HG03565 (cell line): Measurements from ENCODE around the gene USP7.
"Not testable (repeated sequence)": the region's sequence is repeated elsewhere in the genome, so short reads cannot be mapped to it uniquely, and the experiment has no call there.

Experiments used
- ATAC-seq: cut with Tn5 transposase; IDR thresholded peaks from one replicate; pipeline ENCODE4 v1.9.1; 2021; ENCODE audit warnings: mild to moderate bottlenecking, moderate library complexity; ENCODE audit not compliant: unreplicated experiment

Gene USP7

DNA sequence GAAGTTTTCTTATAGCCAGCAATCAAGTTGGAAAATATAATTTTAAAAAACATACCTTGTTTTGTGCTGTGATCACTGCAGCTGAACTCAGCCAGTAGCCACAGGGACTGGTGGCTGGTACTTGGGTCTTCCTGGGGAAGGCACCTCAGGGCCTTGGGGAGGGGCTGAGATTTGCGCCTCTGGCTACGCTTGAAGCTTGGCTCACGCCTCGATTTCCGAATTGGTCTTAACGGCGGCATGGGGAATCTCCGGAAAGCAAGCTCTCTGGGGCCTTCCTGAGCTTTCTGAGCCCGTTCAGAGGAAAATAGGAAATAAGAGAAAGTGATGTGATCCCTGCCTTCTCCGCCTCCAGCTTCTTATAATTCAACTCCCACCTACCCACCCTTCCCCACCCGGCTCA is 11.3 kb upstream of the USP7 start:
- no peak for ATAC-seq

- no peak for ATAC-seq
Observed at GRCh38 chr16:8972843-8973586, 9.3 kb upstream of the USP7 start.

- ATAC-seq: no peak
Observed at GRCh38 chr16:8971416-8971815, 7.7 kb upstream of the USP7 start.

DNA sequence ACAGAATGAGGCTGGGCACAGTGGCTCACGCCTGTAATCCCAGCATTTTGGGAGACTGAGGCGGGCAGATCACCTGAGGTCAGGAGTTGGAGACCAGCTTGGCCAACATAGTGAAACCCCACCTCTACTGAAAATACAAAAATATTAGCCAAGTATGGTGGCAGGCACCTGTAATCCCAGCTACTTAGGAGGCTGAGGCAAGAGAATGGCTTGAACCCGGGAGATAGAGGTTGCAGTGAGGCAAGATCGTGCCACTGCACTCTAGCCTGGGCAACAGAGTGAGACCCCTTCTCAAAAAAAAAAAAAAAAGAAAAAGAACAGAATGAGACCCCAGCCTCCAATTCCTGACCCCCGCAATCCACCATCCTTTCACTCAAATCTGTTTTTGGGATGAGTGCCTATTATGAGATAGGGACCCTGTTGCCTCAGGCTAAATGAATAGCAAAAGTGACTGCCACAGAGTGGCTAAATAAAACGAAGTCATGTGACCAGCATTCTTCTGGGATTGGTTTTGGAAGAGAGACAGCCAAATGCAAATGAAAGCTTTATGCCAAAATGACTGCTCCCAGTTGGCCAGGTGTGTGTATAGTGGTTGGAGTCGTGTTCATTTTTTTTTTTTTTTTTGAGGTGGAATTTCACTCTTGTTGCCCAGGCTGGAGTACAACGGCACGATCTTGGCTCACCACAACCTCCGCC is 5.6 kb upstream of the USP7 start:
- not testable (repeated sequence) for ATAC-seq

GRCh38 chr16:8968054-8968453 is 4.3 kb upstream of the USP7 start:
- ATAC-seq: not testable (repeated sequence)

DNA sequence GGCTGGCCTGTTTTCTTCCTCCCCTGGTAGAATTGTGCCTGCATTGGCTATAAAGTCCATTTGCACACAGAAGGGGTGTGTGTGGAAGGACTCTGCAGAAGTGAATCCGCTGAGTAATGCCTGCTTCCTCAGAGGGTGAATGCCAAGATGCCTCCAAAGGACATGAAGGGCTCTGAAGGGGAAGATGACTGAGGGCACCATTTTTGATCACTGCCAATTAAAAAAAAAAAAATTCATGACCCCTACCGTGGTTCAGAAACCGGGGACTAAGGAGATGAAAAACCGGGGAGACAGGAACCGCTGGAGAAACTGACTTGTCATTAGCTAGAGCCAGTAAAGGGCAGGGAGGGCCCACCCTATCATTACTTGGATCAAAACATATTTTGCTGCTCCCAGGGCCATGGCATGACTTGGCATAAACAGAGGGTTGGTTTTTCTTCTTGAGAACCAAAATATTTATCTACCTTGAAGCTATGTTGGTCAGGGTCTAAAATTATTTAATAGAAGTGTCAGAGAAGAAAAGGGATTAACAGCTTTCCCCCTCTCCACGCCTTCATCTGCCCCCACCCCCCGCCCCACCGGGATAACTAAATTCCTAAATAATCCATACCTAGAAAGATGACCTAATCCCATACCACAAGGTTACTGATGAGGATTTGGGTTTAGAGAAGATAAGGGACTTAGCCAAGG is 3.6 kb upstream of the USP7 start:
- ATAC-seq: no peak

DNA sequence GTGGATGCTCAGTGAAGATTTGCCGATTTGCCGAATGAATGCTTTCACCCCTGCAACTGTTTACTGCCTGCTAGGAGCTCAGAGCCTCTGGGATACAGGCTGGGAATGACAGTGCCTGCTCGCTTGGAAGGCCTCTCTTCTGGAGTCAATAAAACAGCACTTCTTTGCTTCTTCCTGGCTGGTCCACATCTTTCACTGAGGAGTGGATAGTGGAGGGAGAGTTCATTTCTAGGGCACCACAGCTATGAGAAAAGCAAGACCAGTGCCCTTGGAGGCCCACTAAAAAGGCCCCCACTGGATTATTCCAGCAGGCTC is 3.1 kb upstream of the USP7 start:
- ATAC-seq: no peak

- no peak for ATAC-seq
Observed at GRCh38 chr16:8964462-8964861, 756 bp upstream of the USP7 start.

- ATAC-seq: no peak
Observed at GRCh38 chr16:8963010-8963820, 491 bp downstream of the USP7 start.

- no peak for ATAC-seq
Observed at GRCh38 chr16:8962393-8963009, 1.2 kb downstream of the USP7 start.

DNA sequence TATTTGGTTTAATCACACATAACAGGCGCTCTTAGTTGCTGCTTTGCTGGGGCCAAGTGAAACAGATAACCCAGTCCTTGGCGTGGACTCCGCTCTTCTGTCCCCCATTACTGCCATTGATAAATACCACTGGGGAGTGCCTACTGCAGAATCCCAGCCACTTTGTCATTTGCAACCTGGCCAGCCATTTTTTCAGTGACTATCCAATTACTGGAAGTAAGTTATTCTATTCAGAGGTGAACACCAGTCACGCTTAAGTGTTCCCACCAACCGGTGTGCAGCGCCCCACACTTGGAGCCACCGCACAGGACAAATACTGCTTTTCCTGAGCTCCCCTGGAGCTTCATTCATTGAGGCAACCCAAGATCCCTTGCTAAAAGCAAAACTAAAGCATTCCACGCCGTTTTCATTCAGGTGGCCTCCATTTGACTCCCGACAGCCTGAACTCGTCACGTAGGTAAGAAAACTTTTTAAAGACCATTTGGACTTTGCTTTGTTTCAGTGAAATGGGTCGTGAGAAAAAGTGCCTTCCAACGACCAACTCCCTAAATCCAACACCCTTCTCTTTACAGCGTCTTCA is 1.8 kb downstream of the USP7 start:
- ATAC-seq: no peak

GRCh38 chr16:8960788-8961109 is 3.0 kb downstream of the USP7 start:
- no peak for ATAC-seq

DNA sequence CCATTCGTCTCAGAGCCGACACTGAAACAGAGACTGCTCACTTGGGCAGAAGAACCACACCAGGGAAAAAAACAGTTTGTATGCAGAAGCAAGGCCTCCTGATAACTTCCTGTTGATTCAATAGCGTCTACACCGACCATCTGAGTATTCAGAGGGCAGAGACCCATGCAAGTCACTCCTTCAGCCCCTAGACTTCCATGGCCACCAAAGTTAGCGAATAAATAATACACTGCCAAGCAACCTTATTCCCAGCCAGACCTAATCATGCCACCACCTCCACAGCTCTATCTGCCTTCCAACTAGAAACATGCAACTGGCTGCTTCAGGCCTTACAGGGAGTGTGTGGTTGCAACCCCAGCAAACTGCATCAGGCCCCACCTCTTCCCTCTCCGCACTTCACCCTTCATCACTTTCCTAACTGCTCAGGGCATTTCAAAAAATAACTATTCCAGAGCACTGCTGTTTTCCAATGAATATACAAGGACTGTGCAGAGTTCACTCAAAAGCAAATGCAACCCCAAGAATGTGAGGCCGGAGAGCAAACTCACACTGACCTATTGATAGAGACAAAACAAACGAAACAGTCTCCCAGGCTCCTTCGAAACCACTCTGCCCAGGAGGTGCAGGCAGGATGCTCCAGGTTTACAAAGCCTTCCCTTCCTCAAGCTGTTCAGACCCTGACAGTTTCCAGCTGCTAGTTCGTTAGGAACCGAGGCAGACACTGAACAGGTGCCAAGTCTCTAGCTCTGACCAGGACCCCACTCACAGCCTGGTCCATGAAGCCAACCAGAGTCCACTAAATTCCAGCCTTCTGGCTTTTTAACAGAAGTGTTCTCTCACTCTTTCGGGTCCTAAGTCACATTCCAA is 3.6 kb downstream of the USP7 start:
- no peak for ATAC-seq

GRCh38 chr16:8958344-8959167 is 5.2 kb downstream of the USP7 start:
- ATAC-seq: no peak

DNA sequence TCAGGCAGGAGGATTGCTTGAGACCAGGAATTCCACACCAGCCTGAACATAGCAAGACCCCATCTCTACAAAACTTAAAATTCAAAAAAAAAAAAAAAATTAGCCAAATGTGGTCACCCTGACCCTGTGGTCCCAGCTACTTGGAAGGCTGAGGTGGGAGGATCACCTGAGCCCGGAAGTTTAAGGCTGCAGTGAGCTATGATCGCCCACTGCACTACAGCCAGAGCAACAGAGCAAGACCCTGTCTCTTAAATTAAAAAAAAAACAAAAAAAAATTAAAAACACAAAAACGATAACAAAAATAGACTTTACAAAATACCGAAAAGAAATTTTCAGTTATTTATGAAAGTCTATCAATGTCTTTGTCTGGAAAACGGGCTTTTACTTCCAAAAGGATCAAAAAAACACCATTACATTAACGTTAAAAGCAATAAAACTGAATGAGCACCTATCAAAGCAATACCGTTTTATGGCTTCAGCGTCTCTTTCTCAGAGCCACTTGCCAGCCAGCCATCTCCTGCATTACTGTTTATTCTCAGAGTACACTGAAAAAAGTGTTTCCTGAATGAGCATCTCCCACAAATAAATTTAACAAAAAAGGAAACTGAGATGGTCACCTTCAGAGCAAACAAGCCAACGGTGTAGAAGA is 6.1 kb downstream of the USP7 start:
- no peak for ATAC-seq

GRCh38 chr16:8957063-8957397 is 6.7 kb downstream of the USP7 start:
- no peak for ATAC-seq

GRCh38 chr16:8956265-8957062 is 7.2 kb downstream of the USP7 start:
- ATAC-seq: no peak

GRCh38 chr16:8955828-8956227 is 7.9 kb downstream of the USP7 start:
- no peak for ATAC-seq
